HG03354 (cell line): ENCODE data around the gene TNFRSF13B.
"Not testable (repeated sequence)": the region's sequence is repeated elsewhere in the genome, so short reads cannot be mapped to it uniquely, and the experiment has no call there.

Experiments used
- ATAC-seq: cut with Tn5 transposase; IDR thresholded peaks from one replicate; pipeline ENCODE4 v1.9.1; 2021; ENCODE audit warnings: mild to moderate bottlenecking; ENCODE audit not compliant: unreplicated experiment, poor library complexity, severe bottlenecking

The TNFRSF13B gene

DNA sequence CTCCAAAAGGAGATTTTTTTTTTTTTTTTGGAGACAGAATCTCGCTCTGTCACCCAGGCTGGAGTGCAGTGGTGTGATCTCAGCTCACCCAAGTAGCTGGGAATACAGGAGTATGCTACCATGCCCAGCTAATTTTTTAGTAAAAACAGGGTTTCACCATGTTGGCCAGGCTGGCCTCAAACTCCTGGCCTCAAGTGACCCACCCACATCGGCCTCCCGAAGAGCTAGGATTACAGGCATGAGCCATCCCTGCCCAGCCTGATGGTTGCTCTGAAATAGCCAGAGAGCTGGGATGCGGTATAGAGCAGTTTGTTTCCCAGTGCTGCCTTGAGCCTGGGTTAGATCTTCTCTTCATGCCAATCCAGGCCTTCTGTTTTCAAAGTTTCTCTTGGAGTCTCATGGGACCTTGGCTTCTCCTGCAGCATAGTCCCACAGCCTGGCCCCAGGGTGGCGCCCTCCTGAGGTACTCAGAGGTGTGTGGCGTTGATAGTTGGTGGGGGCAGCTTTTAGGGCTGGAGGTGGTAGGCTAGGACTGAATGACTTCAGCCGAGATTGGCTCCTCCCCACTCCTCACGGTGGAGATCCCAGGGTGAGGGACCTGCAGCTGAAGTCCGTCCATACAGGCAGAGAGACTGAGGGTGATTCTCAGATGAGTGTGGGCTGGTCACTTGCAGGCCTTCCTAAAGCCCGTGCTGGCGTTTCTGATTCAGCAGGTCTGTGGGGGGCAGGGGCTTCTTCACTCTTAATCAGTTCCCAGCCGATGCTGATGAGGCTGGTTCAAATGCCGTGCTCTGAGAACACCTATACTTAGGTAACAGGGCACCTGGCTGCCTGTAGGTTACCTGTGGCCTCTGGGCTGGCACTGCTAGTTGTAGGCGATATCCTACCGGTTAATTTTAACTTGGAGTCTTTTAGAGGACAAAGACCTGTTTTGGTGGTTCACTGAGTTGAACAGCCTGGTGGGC, 52.0 kb downstream of the TNFRSF13B start:
- ATAC-seq = no peak

DNA sequence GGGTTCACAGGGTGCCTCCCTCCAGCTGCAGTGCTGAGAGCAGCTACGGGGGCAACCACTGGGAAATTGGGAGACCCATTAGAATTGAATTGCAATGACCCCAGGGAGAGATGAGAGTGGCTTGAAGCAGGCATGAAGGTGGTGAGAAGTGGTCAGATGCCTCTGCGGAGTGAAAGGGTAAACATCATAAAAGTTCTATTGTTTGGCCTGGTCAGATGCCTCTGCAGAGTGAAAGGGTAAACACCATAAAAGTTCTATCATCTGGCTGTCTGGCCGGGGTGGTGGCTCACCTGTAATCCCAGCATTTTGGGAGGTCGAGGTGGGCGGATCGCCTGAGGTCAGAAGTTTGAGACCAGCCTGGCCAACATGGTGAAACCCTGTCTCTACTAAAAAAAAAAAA, 53.5 kb downstream of the TNFRSF13B start:
- ATAC-seq = no peak

DNA sequence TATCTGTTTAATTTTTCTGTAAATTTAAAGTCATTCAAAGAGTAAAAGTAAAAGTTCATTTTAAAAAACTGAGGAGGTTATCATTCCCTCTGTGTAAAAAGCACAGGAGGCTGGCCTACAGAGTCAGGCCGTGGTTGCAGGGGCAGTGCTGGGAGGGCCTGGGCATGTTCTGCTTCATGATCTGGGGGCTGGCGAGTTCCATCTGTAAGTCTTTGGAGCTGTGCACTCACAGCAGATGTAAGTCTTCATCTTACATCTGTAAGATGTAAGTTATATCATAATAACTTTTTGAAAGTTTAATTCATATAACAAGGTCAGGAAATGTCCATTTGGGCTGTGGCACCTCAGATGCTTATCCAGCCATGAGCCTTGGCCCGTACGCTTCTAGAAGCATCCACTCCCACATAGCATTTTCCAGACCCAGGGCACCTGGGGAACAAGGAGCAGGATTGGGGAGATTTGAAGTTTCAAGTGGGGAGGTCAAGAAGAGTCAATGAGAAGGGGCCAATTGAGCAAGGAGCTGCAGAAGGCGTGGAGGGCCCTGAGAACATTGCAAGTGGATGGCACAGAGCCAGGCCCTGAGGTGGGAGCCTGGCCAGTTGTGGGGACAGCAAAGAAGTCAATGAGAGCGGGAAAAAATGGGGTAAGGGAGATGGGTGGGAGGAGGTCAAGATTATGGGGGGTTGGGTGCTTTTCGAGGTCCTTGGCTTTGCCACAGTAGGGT, 54.1 kb downstream of the TNFRSF13B start:
- no peak for ATAC-seq

DNA sequence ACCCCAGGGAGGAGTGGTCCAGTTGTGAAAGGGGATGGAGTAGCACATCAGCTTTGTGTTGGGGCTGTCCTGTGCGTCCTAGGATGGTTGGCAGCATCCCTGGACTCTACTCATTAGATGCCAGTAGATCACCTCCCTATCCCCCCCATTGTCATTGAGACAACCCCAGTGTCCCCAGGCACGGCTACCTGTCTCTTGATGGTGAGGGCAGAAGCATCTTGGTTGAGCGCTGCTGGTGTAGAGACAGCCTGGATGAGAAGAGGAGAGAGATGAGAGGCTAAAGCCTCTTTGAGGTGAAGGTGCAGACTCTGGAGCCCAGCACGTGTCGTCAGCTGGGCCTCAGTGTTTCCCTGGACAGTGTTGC, 55.4 kb downstream of the TNFRSF13B start:
- no peak for ATAC-seq

DNA sequence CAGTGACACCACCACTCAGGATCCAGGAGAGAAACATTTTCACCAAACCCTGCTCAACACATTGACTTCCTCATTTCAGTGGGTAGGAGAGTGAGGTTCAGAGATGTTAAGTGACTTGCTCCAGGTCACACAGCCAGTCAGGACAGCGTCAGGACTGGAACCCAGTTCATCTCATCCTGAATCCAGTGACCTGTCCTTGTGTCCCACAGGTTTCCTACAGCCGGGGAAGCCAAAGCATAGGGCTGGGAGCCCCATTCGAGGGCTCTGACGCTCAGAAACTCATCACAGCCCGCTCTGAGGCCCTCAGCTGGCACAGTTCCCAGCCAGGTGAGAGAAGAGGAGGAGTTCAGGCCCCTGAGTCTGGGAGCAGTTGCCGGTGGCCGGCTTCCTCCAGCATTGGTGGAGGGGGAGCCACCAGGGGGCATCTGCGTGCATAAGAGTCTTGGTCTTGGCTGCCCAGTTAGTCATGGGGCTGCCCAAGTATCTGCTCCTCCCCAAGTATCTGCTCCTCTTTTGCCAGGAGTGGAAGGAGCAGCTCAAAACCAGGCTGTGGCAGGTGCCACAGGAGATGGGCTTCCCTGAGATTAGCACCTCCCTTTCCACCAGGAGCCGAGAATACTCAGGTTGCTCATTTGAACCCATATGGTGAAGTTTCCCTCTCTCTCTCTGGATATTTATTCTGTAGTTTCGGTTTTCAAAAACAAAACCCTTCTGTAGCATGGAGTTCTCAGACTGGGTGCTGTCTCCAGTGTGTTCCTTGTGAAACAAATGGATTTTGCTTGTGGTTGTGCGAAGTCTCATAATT, 56.0 kb downstream of the TNFRSF13B start:
- ATAC-seq = peak; percentile 60

DNA sequence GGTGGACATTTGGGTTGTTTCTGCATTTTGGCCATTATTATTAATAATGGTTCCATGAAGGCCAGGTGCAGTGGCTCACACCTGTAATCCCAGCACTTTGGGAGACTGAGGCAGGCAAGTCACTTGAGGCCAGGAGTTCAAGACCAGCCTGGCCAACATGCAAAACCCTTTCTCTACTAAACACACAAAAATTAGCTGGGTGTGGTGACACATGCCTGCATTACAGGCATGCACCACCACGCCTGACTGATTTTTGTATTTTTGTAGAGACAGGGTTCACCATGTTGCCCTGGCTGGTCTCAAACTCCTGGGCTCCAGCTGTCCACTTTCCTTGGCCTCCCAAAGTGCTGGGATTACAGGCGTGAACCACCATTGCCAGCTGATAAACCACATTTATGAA, 58.5 kb downstream of the TNFRSF13B start:
- no peak for ATAC-seq

DNA sequence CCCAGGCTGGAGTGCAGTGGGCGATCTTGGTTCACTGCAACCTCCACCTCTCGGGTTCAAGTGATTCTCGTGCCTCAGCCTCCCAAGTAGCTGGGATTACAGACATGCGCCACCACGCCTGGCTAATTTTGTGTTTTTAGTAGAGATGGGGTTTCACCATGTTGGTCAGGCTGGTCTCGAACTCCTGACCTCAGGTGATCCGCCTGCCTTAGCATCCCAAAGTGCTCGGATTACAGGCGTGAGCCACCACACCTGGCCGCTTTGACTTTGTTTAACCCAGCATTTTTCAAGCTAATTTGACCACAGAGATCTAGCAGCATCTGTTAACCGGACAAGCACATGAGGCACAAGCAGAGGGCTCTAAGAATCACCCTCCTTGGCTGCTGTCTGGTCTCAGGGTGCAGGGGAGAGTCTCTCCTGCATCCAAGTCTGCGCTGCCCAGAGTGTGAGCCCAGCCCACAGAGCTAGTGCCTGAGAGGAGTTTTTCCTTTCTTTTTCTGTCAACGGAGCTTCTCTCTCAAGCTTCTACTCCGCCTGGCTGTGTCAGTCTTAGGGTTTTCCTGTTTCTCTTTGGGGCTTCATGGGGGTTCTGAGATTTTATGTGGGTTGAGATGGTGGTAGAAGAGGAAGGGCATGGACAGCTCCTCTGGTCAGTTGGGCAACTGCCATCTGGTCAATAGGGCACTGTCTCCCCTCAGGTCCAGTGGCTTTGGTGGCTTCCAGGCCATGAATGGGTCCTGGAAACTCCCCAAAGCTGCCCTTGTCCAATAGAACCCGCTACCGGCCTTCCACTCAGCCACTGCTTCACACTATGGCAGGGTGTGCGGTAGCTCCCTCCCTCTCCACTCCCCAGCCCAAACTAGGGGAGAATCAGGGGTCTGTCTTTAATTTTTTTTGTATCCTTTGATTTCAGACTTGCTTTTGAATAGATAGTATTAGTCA, 59.6 kb downstream of the TNFRSF13B start:
- no peak for ATAC-seq

DNA sequence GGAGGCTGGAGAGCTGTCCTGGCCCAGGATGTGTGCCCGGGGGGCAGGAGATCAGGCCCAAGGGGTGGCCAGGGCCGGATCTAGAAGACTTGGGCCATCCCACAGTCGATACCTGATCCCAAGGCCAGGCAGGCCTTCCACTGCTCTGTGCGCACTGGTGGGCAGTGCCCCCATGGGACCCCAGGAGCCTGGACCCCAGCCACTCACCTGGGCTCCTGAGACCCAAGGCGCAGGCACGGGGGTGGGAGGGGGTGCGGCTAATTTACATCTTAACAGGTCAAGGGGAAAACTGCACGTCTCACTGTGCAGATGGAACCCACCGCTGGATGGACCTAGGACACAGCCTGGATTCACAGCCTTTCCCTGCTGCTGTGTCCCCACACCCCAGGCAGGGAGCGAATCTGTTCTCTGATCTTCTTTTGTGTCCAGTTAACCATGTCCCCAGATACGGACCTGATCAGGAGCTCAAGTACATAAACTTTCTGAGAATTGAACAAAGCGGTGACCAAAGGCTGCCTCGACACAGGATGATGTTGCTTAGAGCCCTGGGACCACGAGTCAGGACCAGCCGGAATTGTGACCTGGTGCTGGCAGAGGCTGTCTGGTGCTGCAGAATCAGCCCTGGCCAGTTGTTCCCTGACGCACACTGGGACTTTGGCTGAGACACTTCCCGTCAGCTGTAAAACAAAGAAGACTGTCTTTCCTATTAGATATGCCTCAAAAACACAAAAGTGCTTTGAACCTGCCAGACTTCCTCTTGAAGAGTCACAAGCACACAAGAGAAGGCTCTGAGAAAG, 60.6 kb downstream of the TNFRSF13B start:
- ATAC-seq = no peak

DNA sequence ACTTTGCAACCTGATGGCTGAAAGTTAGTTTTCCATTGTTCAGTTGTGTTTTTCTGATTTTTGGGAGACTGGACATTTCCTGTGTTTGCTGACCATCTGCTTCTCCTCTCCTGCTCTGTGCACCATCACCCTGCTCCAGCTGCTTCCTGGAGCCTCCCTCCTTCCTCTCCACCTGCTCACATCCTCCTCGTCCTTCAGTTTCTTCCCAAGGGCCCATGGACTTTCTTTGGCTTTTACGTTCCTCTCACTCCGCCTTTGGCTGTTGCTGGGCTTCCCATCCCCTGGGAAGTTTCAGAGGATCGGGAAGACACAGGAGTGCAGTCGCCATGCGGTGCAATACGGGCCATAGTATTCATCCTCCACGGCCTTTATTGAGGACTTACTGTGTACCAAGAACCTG, 61.6 kb downstream of the TNFRSF13B start:
- no peak for ATAC-seq

DNA sequence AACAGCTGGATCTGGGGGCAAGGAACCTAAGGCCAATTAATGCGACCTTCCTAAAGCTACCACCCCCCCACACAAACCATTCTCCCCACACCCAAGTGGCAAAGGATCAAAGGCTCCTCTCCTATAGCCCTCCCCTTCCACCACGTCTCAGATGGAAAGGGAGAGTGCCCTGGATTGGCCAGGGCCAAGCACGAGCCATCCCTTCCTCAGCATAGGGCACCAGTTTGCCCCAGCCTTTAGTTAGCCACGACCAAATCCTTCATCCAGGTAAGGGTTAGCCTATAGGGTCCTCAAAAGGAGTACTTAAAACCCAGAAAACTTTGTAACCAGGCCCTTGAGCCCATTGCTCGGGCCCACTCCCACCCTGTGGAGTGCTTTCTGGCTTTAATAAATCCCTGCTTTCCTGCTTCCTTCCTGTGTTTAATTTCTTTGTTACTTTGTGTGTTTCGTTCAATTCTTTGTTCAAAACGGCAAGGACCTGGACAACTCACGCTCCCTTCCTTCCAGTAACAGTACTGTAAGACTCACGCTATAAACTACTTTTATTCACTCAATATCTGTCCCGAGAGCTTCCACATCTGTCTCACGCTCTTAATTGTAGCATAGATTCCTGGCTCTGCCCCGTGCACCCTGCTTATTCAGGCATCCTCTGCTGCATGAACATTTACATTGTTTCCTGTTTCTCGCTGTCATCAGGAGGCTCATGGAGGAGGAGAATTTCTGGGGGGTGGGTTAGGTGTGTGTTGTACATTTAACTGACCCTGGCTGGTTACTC, 62.3 kb downstream of the TNFRSF13B start:
- ATAC-seq = no peak

DNA sequence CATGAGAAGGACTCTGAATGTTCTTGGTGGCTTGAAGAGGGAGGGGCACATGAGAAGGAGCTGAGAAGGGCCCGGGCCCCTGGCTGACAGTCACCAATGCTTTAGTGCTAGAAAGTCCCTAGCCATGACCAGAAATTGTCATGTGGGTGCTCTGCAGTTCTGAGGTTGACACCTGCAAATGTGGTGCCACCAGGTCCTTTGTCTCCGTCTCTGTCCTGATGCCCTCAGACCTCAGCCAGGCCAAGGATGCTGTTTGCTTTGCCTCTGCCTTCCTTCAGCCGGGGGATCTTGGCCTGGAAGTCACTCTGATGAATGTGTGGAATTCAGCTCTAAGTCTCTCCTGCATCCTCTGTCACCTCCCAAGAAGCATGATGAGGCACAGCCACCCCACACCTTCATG, 63.6 kb downstream of the TNFRSF13B start:
- ATAC-seq = no peak

DNA sequence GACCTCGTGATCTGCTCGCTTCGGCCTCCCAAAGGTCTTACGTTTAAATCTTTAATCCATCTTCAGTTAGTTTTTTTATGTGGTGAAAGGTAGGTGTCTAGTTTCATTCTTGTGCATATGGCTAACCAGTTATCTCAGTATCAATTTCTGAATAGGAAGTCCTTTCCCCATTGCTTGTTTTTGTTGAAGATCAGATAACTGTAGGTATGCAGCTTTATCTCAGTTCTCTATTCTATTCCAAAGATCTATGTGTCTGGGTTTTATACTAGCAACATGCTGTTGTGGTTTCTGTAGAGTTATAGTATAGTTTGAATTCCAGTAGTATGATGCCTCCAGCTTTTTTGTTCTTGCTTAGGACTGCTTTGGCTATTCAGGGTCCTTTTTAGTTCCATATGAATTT, 65.2 kb downstream of the TNFRSF13B start:
- ATAC-seq = no peak

DNA sequence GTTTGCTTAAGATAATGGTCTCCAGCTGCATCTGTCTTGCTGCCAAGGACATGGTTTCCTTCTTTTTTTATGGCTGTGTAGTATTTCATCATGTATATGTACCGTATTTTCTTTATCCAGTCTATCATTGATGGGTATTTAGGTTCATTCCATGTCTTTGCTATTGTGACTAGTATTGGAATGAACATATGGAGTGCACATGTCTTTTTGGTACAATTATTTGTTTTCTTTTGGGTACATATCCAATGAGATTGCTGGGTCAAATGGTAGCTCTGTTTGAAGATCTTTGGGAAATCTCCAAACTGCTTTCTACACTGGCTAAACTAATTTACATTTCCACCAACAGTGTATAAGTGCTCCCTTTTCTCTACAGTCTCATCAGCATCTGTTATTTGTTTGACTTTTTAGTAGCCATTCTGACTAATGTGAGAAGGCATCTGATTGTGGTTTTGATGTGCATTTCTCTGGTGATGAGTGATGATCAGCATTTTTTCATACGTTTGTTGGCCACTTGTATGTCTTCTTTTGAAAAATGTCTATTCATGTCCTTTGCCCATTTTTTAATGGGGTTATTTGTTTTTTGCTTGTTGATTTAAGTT, 66.2 kb downstream of the TNFRSF13B start:
- ATAC-seq = no peak

DNA sequence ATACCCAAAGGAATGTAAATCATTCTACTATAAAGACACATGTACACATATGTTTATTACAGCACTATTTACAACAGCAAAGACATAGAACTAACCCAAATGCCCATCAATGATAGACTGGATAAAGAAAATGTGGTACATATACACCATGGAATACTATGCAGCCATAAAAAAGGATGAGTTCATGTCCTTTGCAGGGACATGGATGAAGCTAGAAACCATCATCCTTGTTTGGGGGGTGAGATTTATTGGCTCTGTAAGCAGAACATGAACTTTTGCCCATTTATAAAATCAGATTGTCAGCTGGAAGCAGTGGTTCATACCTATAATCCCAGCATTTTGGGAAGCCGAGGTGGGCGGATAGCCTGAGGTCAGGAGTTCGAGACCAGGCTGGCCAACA, 68.8 kb downstream of the TNFRSF13B start:
- ATAC-seq = not testable (repeated sequence)

DNA sequence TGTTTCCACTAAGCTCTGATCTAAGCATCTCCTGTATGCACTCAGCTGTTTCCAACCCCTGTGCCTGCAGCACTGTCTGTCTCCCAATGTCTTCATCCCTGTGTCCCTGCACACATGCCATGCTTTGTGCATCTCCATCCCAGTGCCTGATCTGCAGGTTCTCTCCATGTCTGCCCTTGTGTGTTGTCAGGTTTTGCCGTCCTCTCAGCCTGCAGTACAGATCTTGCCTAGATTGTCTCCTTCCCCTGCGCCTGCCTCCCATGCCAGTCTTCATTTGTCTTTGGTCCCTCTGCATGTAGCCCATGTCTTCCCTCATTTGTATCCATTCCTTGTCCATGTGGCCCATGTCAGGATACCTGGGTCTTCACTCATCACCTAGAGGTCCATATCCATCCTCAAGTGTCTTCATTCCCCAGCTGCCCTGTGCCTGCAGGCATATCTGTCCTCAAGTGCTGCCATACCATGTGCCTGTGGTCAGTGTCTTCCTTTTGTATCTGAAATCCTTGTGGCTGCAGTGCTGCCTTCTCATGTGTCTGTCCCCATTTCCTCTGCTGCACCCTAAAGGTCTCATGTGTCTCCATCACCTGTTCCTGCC, 71.5 kb downstream of the TNFRSF13B start:
- no peak for ATAC-seq

DNA sequence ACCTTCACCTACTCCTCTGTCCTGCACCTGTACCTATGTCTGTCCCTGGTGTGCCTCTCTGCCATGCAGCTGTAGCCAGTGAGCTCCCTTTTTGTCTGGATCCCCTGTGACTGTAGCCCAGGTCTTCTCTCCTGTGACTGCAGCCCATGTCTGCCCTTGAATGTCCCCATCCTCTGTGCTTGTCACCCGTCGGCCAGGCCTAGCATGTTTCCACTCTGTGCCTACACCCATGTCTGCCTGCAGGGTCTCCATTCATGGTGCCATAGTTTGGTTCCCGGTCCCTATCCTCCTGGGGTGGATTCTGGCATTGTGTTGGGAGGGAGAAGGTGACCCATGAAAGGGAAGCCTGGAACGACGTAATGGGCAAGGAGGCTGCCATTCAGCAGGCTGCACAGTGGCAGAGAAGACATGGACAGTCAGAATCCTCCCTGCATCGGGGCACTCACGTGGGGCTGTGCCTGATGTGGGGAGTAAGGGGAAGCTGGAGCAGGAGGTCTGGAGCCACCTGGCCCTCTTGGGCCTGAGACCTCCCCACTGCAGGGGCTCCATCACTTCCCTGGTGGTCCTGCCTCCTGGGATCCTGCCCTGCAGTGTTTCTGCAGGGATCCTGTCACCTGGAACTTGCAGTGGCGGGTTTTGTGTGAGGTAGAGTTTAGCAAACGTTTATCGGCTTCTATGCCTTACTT, 74.6 kb downstream of the TNFRSF13B start:
- not testable (repeated sequence) for ATAC-seq
